ENCODE measurements around the gene PRRT1.

DNA sequence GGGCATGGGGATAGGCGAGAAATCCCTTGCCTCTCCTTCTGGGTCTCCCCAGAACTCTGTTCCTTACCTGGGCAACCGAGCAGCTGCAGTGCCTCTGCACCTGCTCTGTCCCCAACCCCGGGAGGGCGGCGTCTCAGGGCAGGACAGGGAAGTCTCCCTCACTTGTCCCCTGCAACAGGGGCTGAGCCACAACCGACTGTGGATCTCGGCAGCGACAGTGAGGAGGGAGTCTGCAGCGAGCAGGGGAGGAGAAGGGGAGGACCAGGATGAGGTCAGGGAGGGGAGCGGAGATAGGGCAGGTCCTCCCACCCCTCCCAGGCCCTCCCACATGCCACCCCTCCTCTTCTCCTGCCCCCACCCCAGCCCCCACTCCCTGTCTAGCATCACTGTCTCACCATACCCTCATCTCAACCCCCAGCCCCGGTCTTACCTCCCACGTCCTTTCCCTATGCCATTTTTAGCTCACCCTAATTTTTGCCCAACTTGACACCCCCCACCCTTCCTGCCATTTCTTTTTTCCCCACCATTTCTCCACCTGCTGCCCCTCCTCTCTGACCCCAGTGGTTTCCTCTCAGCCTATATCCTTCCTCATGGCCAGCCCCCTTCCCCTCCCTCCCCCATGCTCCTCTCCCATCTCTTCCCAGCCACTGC is 42.5 kb downstream of the PRRT1 start, which contains the start of gene TNXB:
- TF ChIP-seq, protein P1, sequence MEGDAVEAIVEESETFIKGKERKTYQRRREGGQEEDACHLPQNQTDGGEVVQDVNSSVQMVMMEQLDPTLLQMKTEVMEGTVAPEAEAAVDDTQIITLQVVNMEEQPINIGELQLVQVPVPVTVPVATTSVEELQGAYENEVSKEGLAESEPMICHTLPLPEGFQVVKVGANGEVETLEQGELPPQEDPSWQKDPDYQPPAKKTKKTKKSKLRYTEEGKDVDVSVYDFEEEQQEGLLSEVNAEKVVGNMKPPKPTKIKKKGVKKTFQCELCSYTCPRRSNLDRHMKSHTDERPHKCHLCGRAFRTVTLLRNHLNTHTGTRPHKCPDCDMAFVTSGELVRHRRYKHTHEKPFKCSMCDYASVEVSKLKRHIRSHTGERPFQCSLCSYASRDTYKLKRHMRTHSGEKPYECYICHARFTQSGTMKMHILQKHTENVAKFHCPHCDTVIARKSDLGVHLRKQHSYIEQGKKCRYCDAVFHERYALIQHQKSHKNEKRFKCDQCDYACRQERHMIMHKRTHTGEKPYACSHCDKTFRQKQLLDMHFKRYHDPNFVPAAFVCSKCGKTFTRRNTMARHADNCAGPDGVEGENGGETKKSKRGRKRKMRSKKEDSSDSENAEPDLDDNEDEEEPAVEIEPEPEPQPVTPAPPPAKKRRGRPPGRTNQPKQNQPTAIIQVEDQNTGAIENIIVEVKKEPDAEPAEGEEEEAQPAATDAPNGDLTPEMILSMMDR (IDR thresholded peaks at IDR 0.05; ENCODE audit: low read depth, low read length, missing input control), result no peak
- TF ChIP-seq RXRA (IDR thresholded peaks at IDR 0.05) (no peak), TAF1 (conservative IDR thresholded peaks at IDR 0.05) (no peak)

All from liver (tissue), 3 donors.